Retinal pigment epithelial cell (primary cell): ENCODE data around the gene GDF11.

ENCODE experiments used
- DNase-seq: peaks from one replicate; pipeline ENCODE4 v3.0.0-alpha.2; 2010; ENCODE audit warnings: low read depth
- H3K4me3 ChIP-seq: 2 replicates; pipeline ENCODE4 v1.5.1; 2011; ENCODE audit warnings: mild to moderate bottlenecking, low read length, control low read depth, moderate library complexity
- TF ChIP-seq, protein P1 (sequence below): conservative IDR thresholded peaks from 2 replicates; pipeline ENCODE4 v1.5.1; 2011; ENCODE audit warnings: low read depth, low read length, control low read depth, inconsistent platforms

Gene GDF11

DNA sequence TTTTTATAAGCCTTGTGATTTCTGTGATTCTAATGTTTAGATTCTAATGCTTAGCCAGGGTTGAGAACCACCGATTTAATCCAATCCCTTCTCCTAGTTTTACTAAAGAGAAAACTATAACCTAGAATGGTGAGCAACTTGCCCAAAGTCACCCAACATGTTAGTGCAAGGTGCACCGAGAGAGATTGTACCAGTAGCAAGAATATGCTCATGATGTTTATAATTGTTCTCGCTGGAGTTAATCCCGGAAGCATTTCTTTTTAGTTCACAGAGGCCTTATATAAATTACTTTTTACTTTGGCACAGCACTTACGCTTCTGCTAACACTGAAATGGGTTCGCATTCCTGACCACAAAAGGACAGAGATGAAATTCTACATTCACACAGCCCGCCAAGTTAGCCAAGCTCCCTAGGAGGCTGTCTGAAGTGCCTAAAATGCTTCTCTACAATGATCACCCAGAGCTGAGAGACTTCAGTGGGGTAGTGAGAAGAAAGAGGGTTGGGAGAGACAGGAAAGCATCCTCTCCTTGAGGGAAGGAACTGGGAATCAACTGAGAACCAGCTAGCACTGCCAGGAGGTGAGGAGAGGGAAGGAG is 27.7 kb upstream of the GDF11 start:
- TF ChIP-seq, protein P1, sequence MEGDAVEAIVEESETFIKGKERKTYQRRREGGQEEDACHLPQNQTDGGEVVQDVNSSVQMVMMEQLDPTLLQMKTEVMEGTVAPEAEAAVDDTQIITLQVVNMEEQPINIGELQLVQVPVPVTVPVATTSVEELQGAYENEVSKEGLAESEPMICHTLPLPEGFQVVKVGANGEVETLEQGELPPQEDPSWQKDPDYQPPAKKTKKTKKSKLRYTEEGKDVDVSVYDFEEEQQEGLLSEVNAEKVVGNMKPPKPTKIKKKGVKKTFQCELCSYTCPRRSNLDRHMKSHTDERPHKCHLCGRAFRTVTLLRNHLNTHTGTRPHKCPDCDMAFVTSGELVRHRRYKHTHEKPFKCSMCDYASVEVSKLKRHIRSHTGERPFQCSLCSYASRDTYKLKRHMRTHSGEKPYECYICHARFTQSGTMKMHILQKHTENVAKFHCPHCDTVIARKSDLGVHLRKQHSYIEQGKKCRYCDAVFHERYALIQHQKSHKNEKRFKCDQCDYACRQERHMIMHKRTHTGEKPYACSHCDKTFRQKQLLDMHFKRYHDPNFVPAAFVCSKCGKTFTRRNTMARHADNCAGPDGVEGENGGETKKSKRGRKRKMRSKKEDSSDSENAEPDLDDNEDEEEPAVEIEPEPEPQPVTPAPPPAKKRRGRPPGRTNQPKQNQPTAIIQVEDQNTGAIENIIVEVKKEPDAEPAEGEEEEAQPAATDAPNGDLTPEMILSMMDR = no peak
- DNase-seq = no peak
- peak overlapping the region; percentile 73 for H3K4me3 ChIP-seq

DNA sequence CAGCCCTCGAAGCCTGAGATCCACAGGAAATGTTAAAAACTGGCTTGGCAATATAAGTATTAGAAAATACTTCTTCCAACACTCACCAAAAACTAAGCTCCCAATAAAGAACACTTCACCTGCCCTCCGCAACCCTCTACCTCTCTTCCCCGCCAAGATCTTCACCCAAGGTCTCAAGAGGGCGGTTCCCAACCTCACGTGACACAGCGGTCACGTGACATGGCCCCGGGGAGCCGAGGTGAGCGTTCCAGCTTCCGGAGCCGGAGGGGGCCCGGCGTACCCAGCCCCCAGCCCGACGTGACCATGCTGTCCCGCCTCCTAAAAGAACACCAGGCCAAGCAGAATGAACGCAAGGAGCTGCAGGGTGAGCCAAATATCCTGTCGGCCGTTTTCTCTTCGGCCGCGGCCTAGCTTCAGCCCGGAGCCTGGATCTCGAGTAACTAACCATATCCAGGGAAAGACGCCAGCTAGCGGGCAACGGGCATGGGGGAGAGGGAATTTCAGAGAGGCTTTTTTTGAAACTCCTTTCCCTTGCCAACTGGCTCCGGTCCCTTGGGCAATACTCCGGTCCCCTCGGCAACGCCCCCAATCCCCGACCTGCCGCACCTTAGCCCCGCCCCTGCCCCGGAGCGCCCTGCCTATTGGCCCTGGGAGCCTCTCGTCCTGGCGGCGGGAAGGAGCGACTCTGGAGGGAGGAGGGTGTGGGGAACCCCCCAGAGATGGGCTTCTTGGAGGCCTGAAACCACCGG is 26.9 kb upstream of the GDF11 start, which contains the start of gene BLOC1S1:
BLOC1S1 (plus strand) TSS at position 214 of the 749 bp plus-strand sequence; CDS start at position 220, 6 bp downstream.
- H3K4me3 ChIP-seq = peak within 1 kb of the TSS; percentile 73
- TF ChIP-seq, protein P1 = no peak
- DNase-seq = no peak

DNA sequence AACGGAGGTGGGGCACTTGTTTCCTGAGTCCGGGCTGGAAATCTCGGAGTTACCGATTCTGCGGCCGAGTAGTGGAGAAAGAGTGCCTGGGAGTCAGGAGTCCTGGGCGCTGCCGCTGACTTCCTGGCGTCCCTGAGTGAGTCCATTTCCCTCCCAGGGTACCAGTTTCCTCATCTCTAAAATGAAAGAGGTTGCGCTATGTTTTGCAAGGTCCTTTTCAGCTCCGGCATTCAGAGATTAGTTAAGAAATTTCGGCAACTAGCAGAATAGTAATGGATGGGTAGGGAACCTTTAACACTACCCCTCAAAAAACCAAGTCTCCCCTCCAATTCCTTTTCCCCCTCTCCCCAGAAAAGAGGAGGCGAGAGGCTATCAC is 26.4 kb upstream of the GDF11 start:
- no peak for DNase-seq
- TF ChIP-seq, protein P1 = no peak
- peak overlapping the region; percentile 73 for H3K4me3 ChIP-seq

DNA sequence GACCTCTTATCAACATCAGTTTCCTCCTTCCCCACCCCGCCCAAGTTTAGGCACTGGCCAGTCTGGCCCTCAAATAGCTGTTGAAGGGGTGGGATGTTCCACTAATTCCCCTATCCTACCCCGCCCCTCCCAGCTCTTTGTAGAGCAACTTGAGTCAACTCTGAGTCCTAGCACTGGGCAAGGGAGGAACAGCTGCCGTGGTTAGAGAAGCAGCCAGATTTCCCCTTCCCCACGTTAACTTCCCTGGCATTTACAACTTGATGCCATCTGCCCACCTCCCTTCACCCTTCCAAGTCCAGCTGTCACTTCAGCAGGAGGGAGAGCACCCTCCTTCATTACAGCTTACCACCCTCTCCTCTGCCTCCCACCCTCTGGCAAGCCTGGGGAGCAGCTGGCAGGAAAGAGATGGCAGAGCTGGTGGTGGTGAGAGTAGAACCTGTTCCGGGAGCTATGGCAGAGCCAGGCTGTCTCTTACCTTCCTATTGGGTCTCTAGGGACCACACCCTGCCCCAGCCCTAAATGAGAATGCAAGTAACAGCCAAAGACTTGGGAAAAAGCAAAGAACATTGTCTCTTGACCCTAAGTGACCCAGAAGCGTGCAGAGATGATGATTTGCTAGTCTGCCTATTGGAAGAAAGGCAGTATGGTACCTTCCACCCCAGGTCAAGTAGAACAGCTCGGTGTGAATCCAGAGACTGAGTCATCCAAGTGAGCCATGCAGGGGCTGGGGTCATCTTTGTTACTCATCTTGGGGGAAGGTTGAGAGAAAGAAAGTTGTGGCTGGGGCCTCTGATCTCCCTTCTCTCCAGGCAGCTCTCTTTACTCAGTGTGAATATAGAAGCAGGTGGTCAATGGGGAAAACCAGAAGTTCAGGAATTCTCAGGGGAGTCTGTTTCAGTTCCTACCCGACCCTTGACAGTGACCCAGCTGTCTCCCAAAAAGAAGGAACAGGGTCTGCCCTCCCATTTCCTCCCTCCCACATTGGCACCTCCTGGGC is 25.6 kb upstream of the GDF11 start:
- TF ChIP-seq, protein P1 = no peak
- DNase-seq = no peak
- H3K4me3 ChIP-seq = peak overlapping the region; percentile 73

DNA sequence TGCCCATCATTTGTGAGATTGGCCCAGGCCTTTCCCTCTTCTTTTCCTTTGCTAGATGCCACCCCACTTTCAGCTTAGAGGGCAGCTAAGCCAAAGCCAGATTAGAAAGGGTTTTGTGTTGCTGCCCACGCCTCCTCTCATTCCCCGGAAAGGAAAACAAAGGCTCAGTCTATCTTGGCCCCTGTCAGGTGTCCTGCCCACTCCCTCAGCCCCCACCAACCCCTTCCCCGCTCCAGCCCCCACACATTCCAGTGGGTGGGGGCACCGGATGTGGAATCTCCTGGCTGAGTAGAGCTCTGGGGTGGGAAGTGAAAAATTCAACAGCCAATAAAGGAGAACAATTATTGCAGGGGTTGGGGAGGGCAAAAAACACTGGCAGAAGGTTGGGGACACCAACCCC is 24.9 kb upstream of the GDF11 start:
- no peak for DNase-seq
- TF ChIP-seq, protein P1 = no peak
- H3K4me3 ChIP-seq = peak overlapping the region; percentile 8

DNA sequence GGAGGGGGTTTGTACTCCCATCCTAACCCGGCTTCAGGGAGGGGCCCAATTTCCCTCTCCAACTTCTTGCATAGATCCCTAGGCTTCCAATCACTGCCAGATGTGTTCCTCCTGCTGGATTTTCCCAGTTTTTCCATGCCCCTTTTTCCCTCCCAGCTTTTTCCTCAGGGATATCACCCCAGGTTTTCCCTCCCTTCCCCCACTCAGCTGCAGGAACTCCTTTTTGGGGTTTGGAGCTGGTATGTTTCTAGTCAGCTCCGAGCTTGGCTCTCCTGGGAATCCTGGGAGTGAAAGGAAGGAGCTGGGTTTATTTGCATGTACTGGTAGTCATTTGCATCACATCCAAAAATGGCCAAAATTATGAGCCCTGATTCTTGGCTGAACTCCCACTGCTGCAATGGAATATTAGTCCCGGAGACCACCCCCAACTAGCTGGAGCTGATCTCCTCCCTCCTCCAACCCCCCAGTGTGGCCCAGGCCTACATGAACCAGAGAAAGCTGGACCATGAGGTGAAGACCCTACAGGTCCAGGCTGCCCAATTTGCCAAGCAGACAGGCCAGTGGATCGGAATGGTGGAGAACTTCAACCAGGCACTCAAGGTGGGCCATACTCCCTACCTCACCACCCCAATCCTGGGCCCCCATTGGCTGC is 24.2 kb upstream of the GDF11 start:
- DNase-seq = no peak
- H3K4me3 ChIP-seq = no peak overlapping the region
- TF ChIP-seq, protein P1 = no peak
